ENCODE results near the gene CIB2.

CIB2 gene

DNA sequence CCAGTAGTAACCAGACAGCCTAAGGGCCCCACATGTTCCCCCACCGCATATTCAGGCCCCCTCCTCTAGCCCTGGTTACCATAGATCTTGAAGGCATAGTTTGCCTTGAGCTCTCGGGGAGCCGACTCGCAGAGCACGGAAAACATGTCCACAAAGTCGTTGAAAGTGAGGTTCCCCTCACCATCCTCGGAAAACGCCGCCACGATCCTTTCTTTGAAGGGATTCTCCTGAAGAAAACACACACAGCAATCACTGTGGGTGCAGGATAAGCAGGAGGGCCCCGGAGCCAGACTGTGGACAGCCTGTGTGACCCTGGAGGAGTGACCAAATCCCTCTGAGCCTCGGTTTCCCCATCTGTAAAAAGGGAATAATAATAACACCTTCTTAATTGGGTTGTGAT, 22.1 kb downstream of the CIB2 start:
- no peak for DNase-seq (ENCODE audit: low read depth in 1 of 2, low spot score in 1 of 2)

DNA sequence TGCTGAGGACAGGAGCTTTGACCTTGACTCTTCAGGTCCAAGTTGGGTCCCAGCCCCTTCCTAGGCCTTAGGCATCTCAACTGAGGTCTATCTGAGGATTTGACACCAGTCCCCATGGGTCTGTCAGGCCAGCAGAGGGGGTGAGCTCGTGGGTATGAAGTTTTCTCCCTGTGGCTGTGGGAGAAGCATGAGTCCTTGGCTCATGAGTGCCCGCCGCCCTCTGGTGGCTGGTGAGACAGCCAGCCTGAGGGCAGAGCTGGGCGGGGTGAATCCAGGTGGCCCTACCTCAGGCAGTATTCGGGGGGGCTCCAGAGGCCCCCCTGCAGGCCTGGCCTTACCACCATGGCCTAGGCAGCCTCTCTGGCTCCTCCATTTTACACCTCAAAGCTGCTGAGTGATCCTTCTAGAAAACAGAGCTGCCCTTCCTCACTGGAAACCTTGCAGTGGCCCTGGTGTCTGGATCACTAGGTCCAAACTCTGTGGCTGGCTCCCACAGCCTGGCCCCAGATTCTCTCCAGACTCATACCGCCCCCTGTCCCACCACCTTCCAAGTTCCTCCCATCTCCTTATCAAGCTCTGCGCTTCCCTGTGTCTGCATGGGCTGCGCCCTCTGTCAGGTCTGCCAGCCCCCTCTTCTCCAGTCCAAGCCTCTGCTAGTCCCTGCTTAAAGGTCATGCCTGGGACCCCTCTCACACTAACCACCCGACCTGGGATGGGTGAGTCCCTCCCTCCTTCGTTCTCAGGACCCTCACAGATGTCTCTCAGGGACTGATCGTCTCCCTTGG, 22.8 kb downstream of the CIB2 start:
- DNase-seq (ENCODE audit: low read depth in 1 of 2, low spot score in 1 of 2): peak; percentile 68 to 73

DNA sequence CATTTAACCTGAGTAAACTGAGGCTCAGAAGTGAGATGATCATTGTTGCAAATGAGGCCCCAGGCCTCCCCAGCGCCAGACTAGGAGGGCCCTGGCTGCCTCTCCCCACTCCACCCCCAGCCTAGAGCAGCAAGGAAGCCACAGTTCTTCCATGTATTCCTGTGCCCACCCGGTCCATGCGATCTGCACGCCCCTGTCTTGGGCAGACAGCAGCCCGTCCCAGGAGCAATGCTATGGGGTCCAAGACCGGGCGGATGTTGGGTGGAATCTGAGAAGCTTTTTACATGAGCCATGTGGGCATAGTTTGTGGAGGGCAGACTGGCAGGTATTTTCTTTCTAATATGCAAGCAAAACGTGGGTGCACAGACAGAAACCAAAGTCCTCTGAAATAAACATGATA, 23.8 kb downstream of the CIB2 start:
- no peak for DNase-seq (ENCODE audit: low read depth in 1 of 2, low spot score in 1 of 2)

- no peak for DNase-seq (ENCODE audit: low read depth in 1 of 2, low spot score in 1 of 2)
These were observed 25.6 kb downstream of the CIB2 start for GRCh38 chr15:78105476-78106241.

DNA sequence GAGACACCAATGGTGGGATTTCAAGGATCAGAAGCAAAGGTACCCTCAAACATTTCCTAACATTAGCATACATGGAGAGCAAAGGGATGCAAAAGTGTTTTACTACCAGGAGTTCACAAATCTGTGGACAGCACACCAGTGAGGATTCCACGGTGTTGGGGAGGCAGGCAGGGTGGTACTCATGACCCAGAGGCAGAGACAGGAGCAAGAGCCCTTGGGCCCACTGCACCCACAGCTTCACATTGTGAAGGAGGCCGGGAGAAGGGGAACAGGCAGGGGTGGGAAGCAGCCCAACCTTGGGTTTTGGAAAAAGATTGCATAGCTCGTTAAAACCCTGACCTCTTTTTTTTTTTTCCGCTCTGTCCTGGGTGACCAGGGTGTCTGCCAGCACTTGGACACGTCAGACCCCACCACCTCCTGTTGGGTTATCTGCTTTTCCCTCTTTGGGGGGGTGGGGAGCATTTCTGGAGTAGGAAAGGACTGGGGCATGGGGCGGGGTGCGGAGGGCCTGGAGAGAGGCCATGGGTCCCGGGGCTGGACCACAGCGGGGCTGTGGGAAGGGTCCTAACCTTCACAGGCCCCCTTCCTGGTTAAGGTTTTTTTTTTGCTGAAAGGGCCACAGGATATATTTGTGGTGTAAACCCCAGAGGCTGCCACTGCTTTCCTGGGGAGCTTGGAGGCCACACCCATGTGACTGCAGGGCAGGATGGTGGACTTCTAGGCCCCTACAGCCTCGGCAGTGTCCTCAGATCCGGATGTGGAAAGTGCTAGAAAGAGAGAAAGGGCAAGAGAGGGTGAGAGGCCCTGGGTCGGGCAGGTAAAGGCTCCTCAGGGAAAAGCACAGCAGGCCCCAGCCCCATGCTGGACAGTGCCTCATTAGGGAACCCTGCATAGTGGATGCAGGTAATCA, 26.4 kb downstream of the CIB2 start:
- DNase-seq (ENCODE audit: low read depth in 1 of 2, low spot score in 1 of 2): no peak

DNA sequence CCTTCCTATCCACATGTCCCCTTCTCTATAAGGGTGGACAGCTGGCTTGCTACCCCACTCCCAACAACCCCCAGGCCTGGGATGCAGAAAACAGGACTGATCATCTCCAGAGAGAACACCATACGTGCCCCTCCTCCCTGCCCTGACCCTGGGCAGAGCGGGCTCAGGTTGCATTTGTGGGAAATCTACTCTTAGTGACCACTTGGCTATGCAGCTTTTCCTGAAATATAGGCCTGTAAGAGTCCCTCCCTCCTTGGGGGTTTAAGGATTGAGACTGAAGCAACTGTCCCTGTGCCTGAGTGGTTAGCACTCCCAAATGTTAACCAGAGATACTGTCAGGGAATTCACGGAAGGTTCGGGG, 27.1 kb downstream of the CIB2 start:
- no peak for DNase-seq (ENCODE audit: low read depth in 1 of 2, low spot score in 1 of 2)

GRCh38 chr15:78103406-78104118, 27.7 kb downstream of the CIB2 start:
- DNase-seq (ENCODE audit: low read depth in 1 of 2, low spot score in 1 of 2): peak in 1 of 2 donors; percentile 24

GRCh38 chr15:78102741-78103140, 28.5 kb downstream of the CIB2 start:
- DNase-seq (ENCODE audit: low read depth in 1 of 2, low spot score in 1 of 2): no peak

- DNase-seq (ENCODE audit: low read depth in 1 of 2, low spot score in 1 of 2): no peak
These were observed 29.0 kb downstream of the CIB2 start for GRCh38 chr15:78102211-78102610.

GRCh38 chr15:78101423-78102105, 29.7 kb downstream of the CIB2 start:
- no peak for DNase-seq (ENCODE audit: low read depth in 1 of 2, low spot score in 1 of 2)

DNA sequence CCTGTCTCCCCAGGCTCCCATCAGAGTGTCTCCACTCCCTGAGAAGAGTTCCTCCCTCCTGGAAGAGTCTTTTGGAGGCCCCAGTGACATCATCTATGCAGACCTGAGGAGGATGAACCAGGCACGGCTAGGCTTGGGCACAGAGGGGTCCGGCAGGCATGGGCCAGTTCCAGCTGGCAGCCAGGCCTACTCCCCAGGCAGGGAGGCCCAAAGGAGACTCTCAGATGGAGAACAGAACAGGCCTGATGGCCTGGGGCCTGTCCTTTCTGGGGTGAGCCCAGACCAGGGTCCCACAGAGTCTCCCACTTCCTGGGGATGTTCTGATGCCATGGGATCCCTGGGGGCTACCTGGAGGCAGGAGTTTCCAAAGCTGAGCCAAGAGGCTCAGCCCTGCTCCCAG, 30.4 kb downstream of the CIB2 start:
- no peak for DNase-seq (ENCODE audit: low read depth in 1 of 2, low spot score in 1 of 2)

- DNase-seq (ENCODE audit: low read depth in 1 of 2, low spot score in 1 of 2): no peak
These were observed 33.0 kb downstream of the CIB2 start for GRCh38 chr15:78098131-78098755.

GRCh38 chr15:78097667-78098066, 33.6 kb downstream of the CIB2 start:
- no peak for DNase-seq (ENCODE audit: low read depth in 1 of 2, low spot score in 1 of 2)

GRCh38 chr15:78093242-78094020, 37.8 kb downstream of the CIB2 start:
- DNase-seq (ENCODE audit: low read depth in 1 of 2, low spot score in 1 of 2): no peak

DNA sequence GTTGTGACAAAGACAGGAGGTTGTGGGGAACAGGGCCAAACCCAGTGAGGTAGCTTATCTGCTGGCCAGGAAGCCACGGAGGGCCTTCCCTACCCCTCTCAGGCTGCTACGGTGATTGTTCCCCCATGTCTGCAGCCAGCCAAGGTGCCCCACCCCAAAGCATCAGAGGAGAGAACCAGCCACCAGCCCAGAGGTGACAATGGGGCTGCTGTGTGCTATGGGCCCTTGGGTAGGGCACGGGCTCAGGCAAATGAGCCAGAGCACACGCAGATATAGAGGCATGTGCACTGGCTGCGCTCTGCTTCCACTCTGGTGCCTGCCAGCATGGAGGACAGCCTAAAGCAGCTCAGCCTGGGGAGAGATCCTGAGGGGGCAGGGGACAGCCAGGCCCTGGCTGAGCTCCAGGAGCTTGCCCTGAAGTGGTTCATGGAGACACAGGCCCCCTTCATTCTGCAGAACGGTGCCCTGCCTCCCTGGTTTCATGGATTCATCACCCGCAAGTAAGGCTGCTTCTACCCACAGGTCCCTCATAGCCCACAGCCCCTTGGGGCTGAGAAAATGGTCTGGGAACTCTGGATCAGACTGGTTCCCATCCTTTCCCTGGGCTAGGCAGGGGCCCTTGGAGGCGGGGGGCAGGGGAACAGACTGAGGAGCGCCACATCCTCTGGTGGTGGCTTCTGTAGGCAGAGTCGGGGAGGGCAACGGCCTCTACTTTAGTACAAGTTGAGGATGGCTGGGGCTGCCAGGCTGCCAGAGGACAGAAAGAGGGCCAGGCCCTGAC, 38.8 kb downstream of the CIB2 start, which contains the start of gene SH2D7:
TSS of gene SH2D7 (plus strand) at position 301 of the 781 bp plus-strand sequence. CDS start at position 325, 24 bp downstream.
- DNase-seq (ENCODE audit: low read depth in 1 of 2, low spot score in 1 of 2): no peak

- DNase-seq (ENCODE audit: low read depth in 1 of 2, low spot score in 1 of 2): no peak
These were observed 40.7 kb downstream of the CIB2 start for GRCh38 chr15:78090422-78091063.

GRCh38 chr15:78088773-78089080, 42.5 kb downstream of the CIB2 start:
- no peak for DNase-seq (ENCODE audit: low read depth in 1 of 2, low spot score in 1 of 2)

All from stimulated activated CD4-positive, alpha-beta T cell treated with anti-CD3 and anti-CD28 coated beads, Interleukin-15, amount 100 ng/mL, for 1 hour (primary cell).